HG03520 (cell line): ENCODE results near the gene ANKFY1.
"Not testable (repeated sequence)": the region's sequence is repeated elsewhere in the genome, so short reads cannot be mapped to it uniquely, and the experiment has no call there.

Source experiments
- ATAC-seq: cut with Tn5 transposase; IDR thresholded peaks from one replicate; pipeline ENCODE4 v1.9.1; 2021; ENCODE audit warnings: mild to moderate bottlenecking, moderate library complexity; ENCODE audit not compliant: unreplicated experiment

Gene ANKFY1

GRCh38 chr17:4262703-4263102 lies 1.1 kb downstream of the ANKFY1 start:
- ATAC-seq: no peak

- ATAC-seq: no peak
Observed at GRCh38 chr17:4261452-4261851, 2.3 kb downstream of the ANKFY1 start.

GRCh38 chr17:4258867-4259266 lies 4.9 kb downstream of the ANKFY1 start:
- no peak for ATAC-seq

GRCh38 chr17:4256952-4257351 lies 6.8 kb downstream of the ANKFY1 start:
- no peak for ATAC-seq

- ATAC-seq: not testable (repeated sequence)
Observed at GRCh38 chr17:4255271-4255670, 8.5 kb downstream of the ANKFY1 start.

GRCh38 chr17:4250887-4251286 lies 12.9 kb downstream of the ANKFY1 start:
- no peak for ATAC-seq

GRCh38 chr17:4249452-4250029 lies 14.2 kb downstream of the ANKFY1 start:
- no peak for ATAC-seq

GRCh38 chr17:4248504-4249277 lies 15.1 kb downstream of the ANKFY1 start:
- ATAC-seq: no peak

GRCh38 chr17:4247971-4248388 lies 15.8 kb downstream of the ANKFY1 start:
- ATAC-seq: no peak

- no peak for ATAC-seq
Observed at GRCh38 chr17:4247361-4247970, 16.3 kb downstream of the ANKFY1 start.

- ATAC-seq: no peak
Observed at GRCh38 chr17:4246674-4247073, 17.1 kb downstream of the ANKFY1 start.

- no peak for ATAC-seq
Observed at GRCh38 chr17:4241535-4241934, 22.2 kb downstream of the ANKFY1 start.

GRCh38 chr17:4236456-4236855 lies 27.3 kb downstream of the ANKFY1 start:
- ATAC-seq: no peak

GRCh38 chr17:4235372-4236279 lies 28.2 kb downstream of the ANKFY1 start:
- no peak for ATAC-seq

- no peak for ATAC-seq
Observed at GRCh38 chr17:4234401-4234800, 29.4 kb downstream of the ANKFY1 start.

GRCh38 chr17:4233668-4234258 lies 30.0 kb downstream of the ANKFY1 start:
- ATAC-seq: no peak

- ATAC-seq: no peak
Observed at GRCh38 chr17:4232168-4232813, 31.5 kb downstream of the ANKFY1 start.

GRCh38 chr17:4229627-4230541 lies 33.9 kb downstream of the ANKFY1 start:
- no peak for ATAC-seq
